HepG2 (cell line): ENCODE measurements around the gene USP5. TPM values are rescaled to one million over a fixed set of nuclear protein-coding genes. Genes with fewer than 3 reads are reported as not detected.

Experiments
- ARNTL ChIP-seq: sonication (generic); formaldehyde crosslinking; IDR thresholded peaks from 2 replicates; pipeline ENCODE4 v1.4.0; 2020; ENCODE audit warnings: mild to moderate bottlenecking, missing genetic modification reagents
- CREM ChIP-seq, 2 experiments: sonication (generic) in 1 of 2; formaldehyde crosslinking in 1 of 2; IDR thresholded peaks; 2 replicates each; pipeline versions ENCODE4 v1.4.0 to v1.6.1; 2016 to 2020; ENCODE audit warnings: antibody characterized with exemption in 1 of 2, mild to moderate bottlenecking in 1 of 2, missing genetic modification reagents in 1 of 2
- CTCF ChIP-seq: sonication (generic); formaldehyde crosslinking; IDR thresholded peaks from 2 replicates; pipeline ENCODE4 v1.5.0; 2020; ENCODE audit warnings: mild to moderate bottlenecking, missing genetic modification reagents, moderate library complexity
- ETS1 ChIP-seq: sonication (generic); formaldehyde crosslinking; IDR thresholded peaks from 2 replicates; pipeline ENCODE4 v1.4.0; 2020; ENCODE audit warnings: missing genetic modification reagents
- HMG20A ChIP-seq: IDR thresholded peaks from 2 replicates; pipeline ENCODE4 v1.6.1; 2016; ENCODE audit warnings: borderline replicate concordance
- KLF12 ChIP-seq: sonication (generic); formaldehyde crosslinking; IDR thresholded peaks from 2 replicates; pipeline ENCODE4 v1.4.0; 2020; ENCODE audit warnings: missing genetic modification reagents, borderline replicate concordance
- MYC ChIP-seq: sonication (generic); formaldehyde crosslinking; IDR thresholded peaks from 2 replicates; pipeline ENCODE4 v1.9.0; 2021; ENCODE audit warnings: missing genetic modification reagents, borderline replicate concordance
- POGK ChIP-seq: sonication (generic); formaldehyde crosslinking; conservative IDR thresholded peaks from 2 replicates; pipeline ENCODE4 v1.8.0; 2022; ENCODE audit warnings: mild to moderate bottlenecking, moderate library complexity, missing genetic modification reagents
- RBM39 ChIP-seq: fragments of 200-400 bp; formaldehyde crosslinking; IDR thresholded peaks from one replicate; pipeline ENCODE4 v1.6.1; 2018; ENCODE audit warnings: antibody characterized with exemption, mild to moderate bottlenecking, low read depth, low read length; ENCODE audit not compliant: poor library complexity, severe bottlenecking
- TAF15 ChIP-seq: fragments of 200-400 bp; formaldehyde crosslinking; IDR thresholded peaks from one replicate; pipeline ENCODE4 v1.6.1; 2018; ENCODE audit warnings: mild to moderate bottlenecking, low read depth, low read length; ENCODE audit not compliant: poor library complexity, severe bottlenecking
- TBX2 ChIP-seq: sonication (generic); formaldehyde crosslinking; IDR thresholded peaks from 2 replicates; pipeline ENCODE4 v1.5.0; 2020; ENCODE audit warnings: missing genetic modification reagents, mild to moderate bottlenecking, borderline replicate concordance
- TERF1 ChIP-seq: sonication (generic); formaldehyde crosslinking; IDR thresholded peaks from 2 replicates; pipeline ENCODE4 v1.8.0; 2022; ENCODE audit warnings: mild to moderate bottlenecking, missing genetic modification reagents, moderate library complexity
- XRCC5 ChIP-seq: fragments of 200-400 bp; formaldehyde crosslinking; optimal IDR thresholded peaks from 2 replicates; pipeline ENCODE3; 2017; ENCODE audit warnings: mild to moderate bottlenecking, low read length
- ZBTB44 ChIP-seq: sonication (generic); formaldehyde crosslinking; IDR thresholded peaks from 2 replicates; pipeline ENCODE4 v1.4.0; 2020; ENCODE audit warnings: missing genetic modification reagents
- ZFP36 ChIP-seq: fragments of 150-350 bp; IDR thresholded peaks from 2 replicates; pipeline ENCODE4 v1.6.1; 2018; ENCODE audit warnings: borderline replicate concordance, low read length, low read depth; ENCODE audit not compliant: partially characterized antibody
- ZFP36L2 ChIP-seq: sonication (generic); formaldehyde crosslinking; IDR thresholded peaks from 2 replicates; pipeline ENCODE4 v1.4.0; 2020; ENCODE audit warnings: missing genetic modification reagents
- ZFP37 ChIP-seq: sonication (generic); formaldehyde crosslinking; IDR thresholded peaks from 2 replicates; pipeline ENCODE4 v1.4.0; 2020; ENCODE audit warnings: missing genetic modification reagents, borderline replicate concordance
- ZNF282 ChIP-seq: fragments of 450-650 bp; IDR thresholded peaks from 2 replicates; pipeline ENCODE4 v1.6.1; 2018; ENCODE audit not compliant: partially characterized antibody
- ZNF670 ChIP-seq: sonication (generic); formaldehyde crosslinking; IDR thresholded peaks from 2 replicates; pipeline ENCODE4 v1.8.0; 2022; ENCODE audit warnings: mild to moderate bottlenecking, missing genetic modification reagents, borderline replicate concordance
- ZNF780A ChIP-seq: sonication (generic); formaldehyde crosslinking; IDR thresholded peaks from 2 replicates; pipeline ENCODE4 v1.8.0; 2022; ENCODE audit warnings: mild to moderate bottlenecking, missing genetic modification reagents, moderate library complexity
- polyA plus RNA-seq, 8 experiments: library from polyadenylated mRNA; depleted of rRNA in 3 of 8; stranded (reverse) in 7 of 8; unstranded in 1 of 8; fragments of >200 nt; fragmentation: Illumina TruSeq in 4 of 8; extraction: Trizol in 4 of 8; gene quantifications; 2 replicates each; pipeline versions ENCODE4 v1.2.1 to v1.2.3, GENCODE V29; 2011 to 2016; ENCODE audit warnings: low read depth in 4 of 8, missing spikeins in 1 of 8, mixed read lengths in 1 of 8; ENCODE audit not compliant: insufficient read depth in 1 of 8
- total RNA-seq, 5 experiments: library from RNA; depleted of rRNA; stranded (reverse); fragments of >200 nt; fragmentation: Illumina TruSeq; extraction: Trizol; gene quantifications; 2 replicates each; pipeline ENCODE4 v1.2.3, GENCODE V29; 2016; ENCODE audit warnings: low read depth in 1 of 5

Gene USP5
- total and polyA plus RNA-seq, 2 of the 13 experiments (the other 11 are each of a cell fraction or from before 2014, with no cell fraction given): 39.6 to 56.0 TPM

- TF ChIP-seq KLF12 (CRISPR knock-in tag): no peak; the same call in 1 of the 2 replicates
- peak; percentile 100 for TF ChIP-seq CREM (IDR thresholded peaks at IDR 0.05)
- TF ChIP-seq CREM (CRISPR knock-in tag; IDR thresholded peaks at IDR 0.05): no peak
- peak; percentile 52 for TF ChIP-seq TAF15
- no peak for TF ChIP-seq ZNF282
- TF ChIP-seq MYC (CRISPR knock-in tag): peak; percentile 81
- no peak for TF ChIP-seq ZBTB44 (CRISPR knock-in tag)
- peak; percentile 37; the same call in 1 of the 2 replicates for TF ChIP-seq ARNTL (CRISPR knock-in tag)
- no peak for TF ChIP-seq ZFP36L2
- TF ChIP-seq TBX2 (CRISPR knock-in tag): peak; percentile 74
- no peak for TF ChIP-seq ZFP37 (CRISPR knock-in tag)
- TF ChIP-seq XRCC5: no peak
- 0 out of 2 replicates have a peak, but pooled peaks have one; percentile 7 for TF ChIP-seq CTCF
- TF ChIP-seq ETS1: no peak
- no peak for TF ChIP-seq ZNF670 (CRISPR knock-in tag)
- no peak for TF ChIP-seq HMG20A (CRISPR knock-in tag)
- TF ChIP-seq POGK (CRISPR knock-in tag): peak; percentile 23; the same call in 1 of the 2 replicates
- no peak for TF ChIP-seq TERF1 (CRISPR knock-in tag)
- TF ChIP-seq ZFP36: no peak
- no peak for TF ChIP-seq ZNF780A
- no peak for TF ChIP-seq RBM39
These were observed at the start of gene USP5 (continued) for GRCh38 chr12:6851921-6852650.
